GM12873 (cell line): Measurements from ENCODE around the gene SYVN1.
A peak's percentile ranks its signal among the peaks of the same experiment; 100 is the strongest.

ENCODE experiments used
- CTCF ChIP-seq: IDR thresholded peaks from 2 replicates; pipeline ENCODE4 v1.5.1; 2012; ENCODE audit warnings: low read depth, mild to moderate bottlenecking, moderate library complexity, low read length, control low read depth; ENCODE audit not compliant: insufficient read depth; ENCODE audit errors: missing control alignments

The SYVN1 gene

GRCh38 chr11:65132988-65133700 lies 1.2 kb downstream of the SYVN1 start:
- no peak for TF ChIP-seq CTCF

- TF ChIP-seq CTCF, result no peak
These were observed 1.9 kb downstream of the SYVN1 start for GRCh38 chr11:65132238-65132987.

GRCh38 chr11:65131895-65132237 lies 2.5 kb downstream of the SYVN1 start:
- no peak for TF ChIP-seq CTCF

- TF ChIP-seq CTCF, result no peak
These were observed 2.9 kb downstream of the SYVN1 start for GRCh38 chr11:65131417-65131776.

- no peak for TF ChIP-seq CTCF
These were observed 3.5 kb downstream of the SYVN1 start for GRCh38 chr11:65130631-65131416.

- TF ChIP-seq CTCF, result peak; percentile 8
These were observed 4.5 kb downstream of the SYVN1 start for GRCh38 chr11:65129649-65130441.
